Measurements from ENCODE around the gene RASGEF1B.

The RASGEF1B gene

GRCh38 chr4:81399306-81400086, 72.2 kb downstream of the RASGEF1B start:
- H3K9me3 ChIP-seq, result no peaks in the 10 kb centered on the region
- H3K4me3 ChIP-seq (ENCODE audit: low read depth, low read length), result no peak overlapping the region
- H3K36me3 ChIP-seq, result no peaks in the 10 kb centered on the region
- no peak for DNase-seq
- no peak for TF ChIP-seq CTCF (IDR thresholded peaks at IDR 0.05; ENCODE audit: low read depth, low read length)
- H3K27me3 ChIP-seq, result no peaks in the 10 kb centered on the region
- H3K4me1 ChIP-seq, result no peaks in the 10 kb centered on the region

GRCh38 chr4:81398379-81398778, 73.3 kb downstream of the RASGEF1B start:
- no peaks in the 10 kb centered on the region for H3K27me3 ChIP-seq
- no peak overlapping the region for H3K4me3 ChIP-seq (ENCODE audit: low read depth, low read length)
- no peaks in the 10 kb centered on the region for H3K36me3 ChIP-seq
- no peak for TF ChIP-seq CTCF (IDR thresholded peaks at IDR 0.05; ENCODE audit: low read depth, low read length)
- no peaks in the 10 kb centered on the region for H3K9me3 ChIP-seq
- no peaks in the 10 kb centered on the region for H3K4me1 ChIP-seq
- no peak for DNase-seq

- H3K4me1 ChIP-seq, result no peaks in the 10 kb centered on the region
- TF ChIP-seq CTCF (IDR thresholded peaks at IDR 0.05; ENCODE audit: low read depth, low read length), result no peak
- no peaks in the 10 kb centered on the region for H3K9me3 ChIP-seq
- no peaks in the 10 kb centered on the region for H3K27me3 ChIP-seq
- no peak overlapping the region for H3K4me3 ChIP-seq (ENCODE audit: low read depth, low read length)
- H3K36me3 ChIP-seq, result no peaks in the 10 kb centered on the region
- DNase-seq, result no peak
Measured at GRCh38 chr4:81397635-81398034, 74.1 kb downstream of the RASGEF1B start.

- Histone ChIP-seq H3K4me3 (ENCODE audit: low read depth, low read length) (no peak overlapping the region), H3K9me3 (no peaks in the 10 kb centered on the region), H3K36me3 (no peaks in the 10 kb centered on the region), H3K27me3 (no peaks in the 10 kb centered on the region), H3K4me1 (no peaks in the 10 kb centered on the region)
- DNase-seq, result no peak
- TF ChIP-seq CTCF (IDR thresholded peaks at IDR 0.05; ENCODE audit: low read depth, low read length), result no peak
Measured at GRCh38 chr4:81395239-81395638, 76.5 kb downstream of the RASGEF1B start.

GRCh38 chr4:81392164-81392563, 79.5 kb downstream of the RASGEF1B start:
- DNase-seq, result no peak
- Histone ChIP-seq H3K9me3 (no peaks in the 10 kb centered on the region), H3K4me1 (no peaks in the 10 kb centered on the region), H3K4me3 (ENCODE audit: low read depth, low read length) (no peak overlapping the region), H3K27me3 (no peaks in the 10 kb centered on the region), H3K36me3 (no peaks in the 10 kb centered on the region)
- no peak for TF ChIP-seq CTCF (IDR thresholded peaks at IDR 0.05; ENCODE audit: low read depth, low read length)

- Histone ChIP-seq H3K4me3 (ENCODE audit: low read depth, low read length) (no peak overlapping the region), H3K4me1 (no peaks in the 10 kb centered on the region), H3K9me3 (no peaks in the 10 kb centered on the region), H3K27me3 (no peaks in the 10 kb centered on the region), H3K36me3 (no peaks in the 10 kb centered on the region)
- no peak for DNase-seq
- no peak for TF ChIP-seq CTCF (IDR thresholded peaks at IDR 0.05; ENCODE audit: low read depth, low read length)
Measured at GRCh38 chr4:81389720-81390119, 82.0 kb downstream of the RASGEF1B start.
